NCI-H2029 (cell line): ENCODE data around the gene GPRIN2.
A peak's percentile ranks its signal among the peaks of the same experiment; 100 is the strongest.
"Not testable (repeated sequence)": the region's sequence is repeated elsewhere in the genome, so short reads cannot be mapped to it uniquely, and the experiment has no call there.

Source experiments
- DNase-seq: peaks from one replicate; lab custom pipeline; 2025; lab: John Stamatoyannopoulos, UW

Gene GPRIN2

GRCh38 chr10:46567151-46567550, 10.7 kb upstream of the GPRIN2 start:
- DNase-seq: not testable (repeated sequence)

DNA sequence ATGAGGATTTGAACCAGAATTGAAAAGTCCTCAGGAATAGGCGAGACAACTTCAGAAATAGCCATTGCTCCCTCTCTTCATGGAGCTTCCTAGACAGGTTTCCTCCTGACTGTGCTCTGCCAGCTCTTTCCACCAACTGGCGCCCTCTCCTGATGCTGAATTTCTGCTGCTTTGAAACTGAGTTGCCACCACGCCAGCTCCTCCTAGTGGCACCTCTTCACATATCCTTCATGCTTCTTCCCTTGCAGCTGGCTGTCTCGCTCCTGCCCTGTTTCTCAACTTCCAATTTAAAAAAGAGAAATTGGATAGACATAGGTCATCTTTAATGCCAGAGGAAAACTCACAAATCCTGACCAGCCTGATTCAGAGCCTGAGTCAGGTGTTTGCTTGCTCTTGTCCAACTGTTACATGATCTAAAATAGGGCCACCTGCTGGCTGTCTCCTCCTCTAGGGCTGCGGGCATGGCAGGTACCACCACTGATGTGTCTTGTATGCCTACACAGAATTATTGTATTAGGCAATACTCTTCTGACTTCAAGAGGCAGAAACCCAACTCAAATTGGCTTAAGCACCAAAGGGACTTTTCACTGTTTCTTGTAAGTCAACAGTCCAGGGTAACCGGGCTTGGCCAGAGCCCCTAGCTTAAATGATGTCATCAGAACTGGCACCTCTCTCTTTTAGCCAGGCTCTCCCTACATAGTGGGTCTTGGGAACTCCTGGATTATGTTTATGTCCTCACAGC, 9.3 kb upstream of the GPRIN2 start:
- DNase-seq: peak; percentile 7

DNA sequence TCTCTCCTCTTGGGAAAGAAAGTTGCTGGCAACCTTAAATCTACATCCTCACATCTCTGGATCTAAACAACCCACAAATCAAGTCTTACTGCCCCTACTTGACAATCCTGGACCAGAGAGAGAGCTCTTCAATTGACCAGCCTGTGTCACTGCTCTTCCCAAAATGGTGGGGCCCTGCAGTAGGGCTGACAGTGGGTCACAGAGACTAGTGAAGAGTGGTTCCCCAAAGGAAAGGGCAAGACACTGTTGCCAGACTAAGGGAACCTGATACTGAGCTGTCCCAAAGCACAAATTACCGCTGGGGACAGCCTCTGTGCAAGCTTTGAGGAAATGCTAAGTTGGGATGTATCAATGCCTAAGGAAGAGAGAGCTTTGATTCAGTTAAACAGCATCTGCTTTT, 4.5 kb upstream of the GPRIN2 start:
- DNase-seq: no peak

DNA sequence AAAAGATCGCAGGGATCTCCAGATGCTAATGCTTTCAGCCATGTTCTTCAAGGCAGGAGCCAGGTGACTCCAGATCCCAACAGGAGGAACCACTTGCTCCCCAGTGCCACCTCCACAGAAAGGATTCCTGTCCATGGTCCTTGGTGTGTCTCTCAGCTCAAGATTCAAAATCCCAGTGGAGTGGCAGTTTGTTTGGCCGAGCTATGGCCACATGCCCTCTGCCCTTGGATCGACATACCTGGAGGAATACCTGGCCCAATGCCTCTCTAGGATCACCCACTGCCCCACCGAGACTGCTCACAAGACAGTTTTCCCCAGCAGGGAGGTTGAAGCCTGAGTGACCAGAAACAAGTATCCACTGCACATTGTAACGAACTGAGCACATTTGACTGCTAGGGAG, 3.9 kb upstream of the GPRIN2 start:
- no peak for DNase-seq

DNA sequence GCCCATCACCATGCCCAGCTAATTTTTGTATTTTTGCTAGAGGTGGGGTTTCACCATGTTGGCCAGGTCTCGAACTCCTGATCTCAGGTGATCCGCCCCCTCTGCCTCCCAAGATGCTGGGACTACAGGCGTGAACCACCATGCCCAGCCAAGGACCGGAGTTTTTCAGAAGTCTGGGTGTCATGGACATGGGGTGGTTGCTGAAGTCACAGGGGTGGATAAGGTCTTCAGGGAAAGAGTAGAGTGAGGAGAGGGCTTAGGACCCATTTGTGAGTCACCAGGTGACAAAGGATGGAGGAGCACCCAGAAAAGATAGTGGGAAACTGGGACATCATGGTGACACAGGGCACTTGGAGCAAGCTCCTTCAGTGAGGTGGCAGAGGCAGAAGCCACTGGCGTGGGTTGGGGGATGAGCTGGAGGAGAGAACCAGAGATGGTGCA, 2.8 kb upstream of the GPRIN2 start:
- no peak for DNase-seq

- peak; percentile 76 for DNase-seq
Measured at GRCh38 chr10:46558392-46559185, 2.1 kb upstream of the GPRIN2 start.

DNA sequence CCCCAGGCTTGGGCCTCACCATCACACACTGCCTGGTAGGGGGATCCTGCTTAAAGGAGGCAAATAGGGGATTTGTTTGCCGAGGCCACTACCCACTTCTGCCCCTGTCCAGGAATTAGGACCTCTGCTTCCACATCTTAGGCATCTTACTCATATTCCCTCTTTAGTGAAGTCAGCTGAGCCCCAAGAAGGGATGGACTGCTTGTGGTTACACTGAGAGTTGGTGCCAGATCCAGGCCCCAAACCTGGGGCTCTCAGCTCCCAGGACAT, 1.6 kb upstream of the GPRIN2 start:
- no peak for DNase-seq

DNA sequence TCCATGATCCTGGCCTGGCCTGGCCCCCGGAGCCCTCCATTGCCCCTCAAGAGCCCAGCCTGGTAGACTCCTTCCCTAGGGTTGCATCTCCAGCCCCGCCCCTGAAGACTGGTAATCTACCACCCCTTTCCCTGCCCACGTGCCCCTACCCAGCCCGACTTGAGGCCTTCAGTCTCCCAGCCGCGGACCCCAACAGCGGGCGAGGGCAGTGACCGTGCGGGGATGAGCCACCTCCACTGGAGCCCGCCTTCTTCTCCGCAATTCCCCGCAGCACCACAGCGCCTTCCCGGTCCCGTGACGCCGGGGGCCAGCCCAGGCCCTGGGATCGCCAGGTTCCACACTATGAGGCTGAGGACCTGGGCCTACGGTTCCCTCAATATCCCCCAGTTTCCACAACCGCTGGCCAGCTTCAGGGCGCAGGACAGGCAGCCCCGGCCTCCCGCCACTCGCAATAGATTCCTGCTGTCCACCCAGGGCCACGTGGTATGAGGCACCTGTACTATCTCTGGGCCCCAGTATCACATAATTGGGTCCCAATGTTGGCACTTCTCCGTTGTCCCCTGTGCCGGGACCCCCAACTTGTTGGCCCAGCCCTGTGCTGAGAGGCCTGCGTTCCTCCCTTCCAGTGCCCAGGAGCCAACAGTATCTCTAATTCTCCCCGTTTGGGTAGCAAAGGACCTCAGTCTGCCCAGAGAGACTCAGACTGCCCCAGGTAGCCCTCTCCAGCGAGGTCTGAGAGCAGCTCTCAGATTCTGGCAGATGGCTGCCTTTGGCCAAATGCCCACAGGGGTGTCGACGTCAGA, 1.1 kb upstream of the GPRIN2 start:
- DNase-seq: peak; percentile 37

DNA sequence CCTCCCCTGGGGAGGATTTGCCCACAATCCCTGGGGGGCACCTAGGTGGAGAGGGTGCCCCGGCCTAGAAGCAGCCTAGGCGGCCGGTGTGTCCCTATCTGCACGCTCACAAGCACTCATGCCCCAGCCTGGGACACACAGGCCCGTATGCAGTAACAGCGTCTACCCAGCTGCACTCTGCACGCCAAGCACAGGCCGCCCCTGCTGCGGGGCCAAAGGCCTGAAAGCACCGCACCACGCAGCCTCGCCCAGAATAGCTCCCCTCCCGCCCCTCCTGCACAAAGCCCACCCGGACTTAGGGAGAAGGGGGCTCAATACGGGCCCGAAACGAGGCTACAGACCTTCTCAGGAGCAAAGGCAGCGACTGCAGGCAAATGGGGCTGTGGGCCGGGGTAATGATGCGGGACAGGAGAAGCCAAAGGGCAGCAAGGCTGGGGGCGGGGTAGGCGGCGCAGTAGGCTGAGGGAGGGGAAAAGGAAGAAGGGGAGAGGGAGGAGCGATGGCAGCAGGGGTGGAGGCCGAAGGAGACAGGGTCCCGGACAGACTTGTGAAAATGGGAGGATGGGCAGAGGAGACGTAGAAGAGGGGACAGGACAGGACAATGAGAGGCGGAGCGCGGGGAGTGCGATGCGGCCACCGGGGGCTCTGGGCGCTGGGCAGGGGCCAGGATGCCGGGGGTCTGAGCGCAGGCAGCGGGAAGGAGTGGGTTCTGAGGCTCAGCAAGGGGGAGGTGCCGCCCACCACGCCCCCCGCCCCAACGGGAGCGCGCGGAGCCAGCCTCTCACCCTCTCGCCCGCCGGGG, 544 bp downstream of the GPRIN2 start:
- DNase-seq: no peak

DNA sequence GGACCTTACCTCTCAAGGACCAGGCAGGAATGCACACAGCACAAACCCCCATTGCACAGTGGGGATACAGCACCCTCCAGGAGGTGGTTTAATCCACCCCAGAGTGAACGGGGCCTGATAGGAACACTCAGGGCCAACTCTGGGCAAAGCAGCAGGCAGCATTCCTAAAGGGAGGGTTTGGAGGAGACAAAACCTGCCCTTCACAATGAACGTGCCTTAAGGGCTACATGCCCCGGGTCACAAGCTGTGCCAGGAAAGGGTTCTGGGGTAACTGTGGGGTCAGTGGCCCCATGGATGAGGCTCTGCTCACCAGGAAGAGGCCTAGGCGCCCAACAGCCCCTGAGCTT, 1.1 kb downstream of the GPRIN2 start:
- DNase-seq: no peak

DNA sequence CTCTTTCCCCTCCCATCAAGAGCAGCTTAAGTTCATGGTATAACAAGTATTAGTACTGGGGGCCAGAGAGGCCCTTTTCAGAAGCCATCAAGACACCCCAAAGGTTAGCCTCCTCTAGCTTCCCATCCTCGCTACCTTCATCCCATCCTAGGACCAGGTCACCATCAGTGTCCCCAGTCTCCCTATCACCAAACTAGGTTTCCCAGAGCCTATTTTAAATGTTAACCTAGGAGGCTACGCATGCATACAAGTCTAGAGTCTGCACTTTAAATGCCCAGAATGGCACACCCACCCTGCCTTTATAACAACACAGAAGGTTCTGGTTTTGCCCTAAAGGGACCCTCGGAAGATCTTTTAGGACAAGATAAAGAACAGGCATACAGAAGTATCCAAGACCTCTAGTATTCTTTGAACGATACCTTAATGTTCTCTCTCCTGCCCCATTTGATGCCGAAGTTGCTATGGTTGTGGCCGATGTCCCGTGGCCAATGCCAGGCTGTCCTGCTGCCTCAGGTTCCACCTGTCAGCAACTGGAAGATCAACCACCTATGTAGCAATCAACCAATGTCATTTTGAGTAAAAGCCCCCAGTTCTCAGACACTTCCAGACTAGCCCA, 2.2 kb downstream of the GPRIN2 start:
- no peak for DNase-seq

DNA sequence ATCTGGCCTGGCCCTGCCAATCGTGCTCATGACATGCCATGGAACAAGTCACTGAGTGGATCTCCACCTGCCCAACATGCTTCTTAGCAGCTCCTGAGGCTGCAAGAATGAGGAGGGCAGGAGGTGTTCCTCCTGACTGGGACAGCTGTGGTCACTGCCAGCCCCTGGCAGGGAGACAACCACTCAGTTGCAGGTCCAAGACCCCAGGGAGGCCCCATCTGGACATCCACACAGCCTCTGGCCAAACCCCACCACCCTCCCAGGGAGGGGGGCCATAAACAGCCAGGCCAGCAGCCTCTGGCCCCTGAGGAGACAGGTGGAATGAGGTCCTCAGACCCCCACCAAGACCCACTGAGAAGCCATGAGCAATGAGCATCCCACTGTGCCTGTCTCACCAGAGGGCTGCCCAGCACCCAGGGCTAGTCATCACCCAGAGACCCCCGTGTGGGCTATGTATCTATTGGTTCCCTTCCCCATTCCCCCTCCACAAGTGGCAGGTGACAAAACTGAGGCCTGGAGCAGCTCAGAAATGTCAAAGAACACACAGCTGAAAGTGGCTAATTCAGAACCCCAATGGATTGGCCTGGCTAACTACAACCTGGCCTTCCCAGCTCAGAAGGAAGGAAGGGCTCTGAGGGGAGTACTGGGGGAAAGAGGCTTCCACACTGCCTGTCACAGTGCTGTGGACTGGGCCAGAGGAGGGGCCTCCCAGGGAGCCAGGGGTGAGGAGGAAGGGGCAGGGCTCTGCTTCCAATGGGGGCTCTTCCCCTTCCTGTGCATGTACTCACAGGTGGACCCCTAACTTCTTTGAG, 3.0 kb downstream of the GPRIN2 start:
- DNase-seq: no peak

DNA sequence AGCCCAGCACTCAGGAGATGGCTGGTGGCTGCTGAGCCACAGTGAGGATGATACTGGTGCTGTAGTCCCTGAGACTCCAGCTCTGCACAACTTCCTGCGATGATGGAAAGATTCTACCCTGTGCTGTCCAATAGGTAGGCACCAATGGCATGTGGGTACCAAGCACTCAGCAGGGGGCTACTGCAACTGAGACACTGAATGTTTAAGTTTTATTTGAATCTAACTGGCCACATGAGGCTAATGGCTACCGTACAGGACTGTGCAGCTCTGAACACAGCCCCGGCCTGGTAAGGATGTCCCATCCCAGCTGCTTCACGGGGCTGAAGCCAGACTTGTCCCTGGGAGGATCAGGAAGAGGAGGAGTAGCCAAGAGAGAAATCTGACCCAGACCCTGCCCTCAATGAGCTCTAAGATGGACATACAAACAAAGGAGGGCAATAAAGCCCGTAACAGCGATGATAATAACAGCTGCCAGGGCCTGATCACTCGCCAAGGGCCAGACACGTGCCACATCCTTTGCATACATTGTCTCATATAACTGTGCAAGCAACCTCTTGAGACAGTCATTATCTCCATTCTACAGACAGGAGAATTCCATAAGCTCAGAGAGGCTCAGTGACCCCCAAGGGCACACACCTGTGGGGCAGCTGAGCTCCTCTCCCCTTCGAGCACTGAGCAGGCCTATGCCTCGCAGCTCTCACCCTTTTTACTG, 3.8 kb downstream of the GPRIN2 start:
- peak; percentile 79 for DNase-seq

DNA sequence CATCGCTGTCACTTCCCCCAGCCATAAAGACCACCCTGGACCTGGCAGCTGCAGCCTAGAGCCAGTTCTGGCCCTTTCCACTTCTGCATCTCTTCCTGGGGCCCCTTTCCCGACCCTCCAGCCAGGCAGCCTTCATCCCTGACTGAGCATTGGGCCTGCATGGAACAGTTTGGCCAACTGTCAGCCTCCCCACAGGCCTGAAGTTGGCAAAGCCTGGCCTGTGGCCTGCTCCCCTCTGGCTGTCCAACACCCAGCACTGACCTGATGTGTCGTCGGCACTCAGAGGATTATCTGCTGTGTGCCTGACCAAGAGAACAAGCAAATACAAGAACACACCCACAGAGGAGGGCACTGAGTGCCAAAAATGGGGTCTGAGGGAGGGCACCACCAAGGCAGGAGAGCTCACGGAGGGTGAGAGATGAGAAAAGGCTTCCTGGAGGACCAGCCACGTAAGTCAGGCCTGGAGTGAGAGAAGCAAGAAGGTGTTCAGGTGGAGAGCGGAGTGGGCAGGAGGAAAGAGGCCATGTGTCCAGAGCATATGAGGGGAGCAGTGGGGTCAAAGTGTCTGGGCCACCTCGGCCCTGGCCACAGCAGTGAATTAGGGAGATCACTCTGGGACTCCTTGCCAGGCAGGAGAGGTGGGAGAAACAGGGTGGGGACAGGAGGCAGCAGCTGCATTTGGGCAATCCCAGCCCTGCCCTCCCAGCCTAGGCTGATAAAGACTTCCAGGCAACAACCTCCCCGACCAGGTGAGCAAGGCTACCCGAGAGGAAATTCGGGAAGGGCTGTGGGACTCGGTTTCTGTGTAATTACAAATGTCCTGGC, 4.5 kb downstream of the GPRIN2 start:
- no peak for DNase-seq

DNA sequence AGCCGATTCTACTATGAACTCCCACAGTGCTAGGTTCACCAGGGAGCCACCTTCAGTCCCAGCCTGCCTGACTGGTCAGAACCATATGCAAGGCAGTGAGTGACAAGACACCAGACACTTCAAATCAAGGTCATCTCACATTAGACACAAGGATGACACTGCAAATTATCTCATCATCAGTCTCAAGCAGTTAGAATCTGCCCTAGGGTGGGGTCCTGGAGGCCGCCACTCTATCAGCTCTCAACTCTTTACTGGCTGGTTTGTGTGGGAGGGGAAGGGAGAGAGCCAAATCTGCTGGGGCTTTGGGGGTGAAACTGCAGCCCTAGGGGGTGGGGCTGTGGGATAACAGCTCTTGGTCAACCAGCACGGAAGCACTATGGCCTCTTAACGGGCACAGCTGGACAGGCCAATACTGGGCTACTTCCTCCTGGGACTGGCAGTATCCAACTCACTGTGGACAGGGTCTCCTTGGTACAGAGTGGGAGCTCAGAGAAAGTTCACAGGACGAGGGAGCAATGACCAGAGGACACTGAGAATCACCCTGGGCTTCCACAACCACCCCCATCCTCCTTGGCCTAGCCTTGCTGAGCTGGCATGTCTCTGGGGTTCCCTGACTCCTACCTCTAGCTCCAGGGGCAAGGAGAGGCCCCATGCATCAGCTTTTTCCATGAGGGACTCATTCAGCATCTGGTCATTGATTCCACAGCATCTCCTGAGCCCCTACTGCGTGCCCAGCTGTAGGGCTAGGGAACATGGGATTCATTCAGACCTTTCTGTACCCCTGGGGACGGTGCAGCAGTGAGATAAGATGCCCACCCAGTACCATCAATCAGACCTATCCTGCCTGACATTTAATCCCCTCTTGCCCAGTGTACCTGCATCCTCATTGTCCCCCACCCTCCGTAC, 5.4 kb downstream of the GPRIN2 start:
- no peak for DNase-seq

DNA sequence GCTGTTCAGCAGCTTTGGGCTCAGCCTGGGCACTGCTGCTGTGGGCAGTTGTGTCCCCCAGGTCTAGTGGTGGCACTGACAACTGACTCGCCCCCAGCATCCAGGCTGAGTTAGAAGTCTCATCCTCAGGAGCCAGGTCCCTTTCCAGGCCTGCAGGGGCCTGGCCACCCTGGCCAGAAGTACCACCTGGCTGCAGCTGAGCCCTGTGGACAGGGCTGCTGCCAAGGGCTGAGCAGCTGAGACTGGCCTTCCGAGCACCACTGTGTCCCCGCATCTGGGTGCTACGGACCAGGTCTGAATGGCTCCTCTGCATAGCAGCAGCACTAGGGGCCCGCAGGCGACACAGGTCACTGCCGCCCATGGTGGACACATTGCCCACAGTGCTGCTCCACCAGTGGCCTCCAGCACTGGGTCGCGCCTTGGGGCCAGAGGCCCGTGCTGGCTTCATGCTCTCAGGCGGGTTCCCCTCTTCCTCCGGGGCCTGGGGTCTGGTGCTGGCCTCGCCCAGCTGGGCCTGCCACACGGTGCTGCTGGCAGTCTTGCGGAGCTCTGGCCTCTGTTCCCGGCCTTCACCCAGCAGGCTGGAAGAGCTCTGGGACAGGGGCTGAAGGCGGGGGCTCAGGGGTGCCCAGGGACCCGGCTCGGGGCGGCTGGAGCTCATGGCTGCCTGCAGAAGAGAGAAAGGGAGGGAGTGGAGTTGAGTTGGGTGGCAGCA, 6.2 kb downstream of the GPRIN2 start:
- DNase-seq: no peak
